Measurements from ENCODE around the gene TIGD2.

The TIGD2 gene

GRCh38 chr4:89161841-89162240 lies 50.5 kb downstream of the TIGD2 start:
- DNase-seq: no peak

DNA sequence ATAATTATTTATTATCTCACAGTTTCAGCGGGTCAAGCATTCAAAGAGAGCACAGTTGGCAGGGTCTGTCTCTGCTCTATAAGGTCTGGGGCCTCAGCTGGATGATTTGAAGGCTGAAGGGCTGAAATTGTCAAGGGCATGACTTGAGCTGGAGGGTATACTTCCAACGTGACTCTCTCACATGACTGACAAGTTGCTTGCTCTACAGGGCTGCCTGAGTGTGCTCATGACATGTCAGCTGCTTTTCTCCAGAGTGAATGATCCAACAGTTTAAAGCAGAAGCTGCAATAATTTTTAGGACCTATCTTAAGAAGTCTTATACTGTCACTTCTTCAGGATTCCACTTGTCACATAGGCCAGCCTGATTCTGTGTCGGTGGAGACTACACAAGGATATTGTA lies 51.2 kb downstream of the TIGD2 start:
- no peak for DNase-seq

DNA sequence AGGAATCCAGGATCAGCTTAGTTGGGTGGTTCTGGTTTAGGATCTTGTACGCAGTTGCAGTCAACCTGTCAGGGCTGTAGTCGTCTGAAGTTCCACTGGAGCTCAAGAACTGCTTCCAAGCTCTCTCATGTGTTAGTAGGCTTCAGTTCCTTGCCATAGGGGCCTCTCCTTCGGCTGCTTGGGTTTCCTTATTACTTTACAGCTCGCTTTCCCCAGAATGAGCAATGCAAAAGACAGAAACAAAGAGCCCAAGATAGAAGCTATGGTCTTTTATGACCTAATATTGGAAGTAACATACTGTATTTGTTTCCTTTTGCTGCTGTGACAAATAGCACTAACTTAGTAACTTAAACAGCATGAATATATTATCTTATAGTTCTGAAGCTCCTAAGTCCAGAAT lies 51.7 kb downstream of the TIGD2 start:
- DNase-seq: no peak

- no peak for DNase-seq
These were observed 53.1 kb downstream of the TIGD2 start for GRCh38 chr4:89164400-89164799.
